ENCODE measurements around the gene TRIM26. TPM values are rescaled to one million over a fixed set of nuclear protein-coding genes. Genes with fewer than 3 reads are reported as not detected.

The TRIM26 gene
- total and polyA plus RNA-seq, 11 donors: 15.1 to 37.4 (median 24.5) TPM

- H3K4me3 ChIP-seq: no peak overlapping the region
- ATAC-seq: peak; percentile 32 to 56 (median 52)
- 25 to 42% (median 30%) methylated on average over 11 of the region's 11 CpGs for WGBS, 4 donors
Observed at GRCh38 chr6:30206799-30207618, 6.2 kb downstream of the TRIM26 start.

GRCh38 chr6:30206152-30206551 lies 7.1 kb downstream of the TRIM26 start:
- Histone ChIP-seq H3K36me3 (peaks cover 0 to 16% (median 0%) of the 10 kb centered on the region in 9 donors), H3K4me3 (no peak overlapping the region), H3K27ac (peak overlapping the region in 2 of 12 donors; percentile 44 to 76), H3K9me3 (no peaks in the 10 kb centered on the region), H3K27me3 (no peaks in the 10 kb centered on the region), H3K4me1 (peaks cover 9 to 85% (median 42%) of the 10 kb centered on the region in 12 donors)
- DNase-seq: no peak
- intact Hi-C loops (cut with DNase I): no loop called here
- no peak for TF ChIP-seq POLR2A (IDR thresholded peaks at IDR 0.05)
- no peak for TF ChIP-seq CTCF (IDR thresholded peaks at IDR 0.05)
- 73 to 84% (median 78%) methylated on average over 7 of the region's 7 CpGs for WGBS, 4 donors
- ATAC-seq: peak in 1 of 4 donors; percentile 8

More at GRCh38 chr6:30206799-30207618, 6.2 kb downstream of the TRIM26 start:
- intact Hi-C loops (cut with DNase I): no loop called here
- Histone ChIP-seq H3K36me3 (peaks cover 0 to 14% (median 0%) of the 10 kb centered on the region in 9 donors), H3K9me3 (no peaks in the 10 kb centered on the region), H3K4me1 (peaks cover 9 to 85% (median 48%) of the 10 kb centered on the region in 12 donors), H3K27me3 (no peaks in the 10 kb centered on the region), H3K27ac (peak overlapping the region in 11 of 12 donors; percentile 10 to 76 (median 44))
- TF ChIP-seq POLR2A (IDR thresholded peaks at IDR 0.05) (no peak), CTCF (IDR thresholded peaks at IDR 0.05) (no peak)
- DNase-seq: no peak

GRCh38 chr6:30204116-30204515 lies 9.1 kb downstream of the TRIM26 start:
- DNase-seq (no peak), ATAC-seq (no peak)
- WGBS, 4 donors: 95 to 100% (median 98%) methylated on average over 1 of the region's 1 CpG
- no peak overlapping the region for H3K27ac ChIP-seq
- intact Hi-C loops (cut with DNase I): no loop called here
- no peaks in the 10 kb centered on the region for H3K27me3 ChIP-seq
- no peak for TF ChIP-seq POLR2A (IDR thresholded peaks at IDR 0.05)
- TF ChIP-seq CTCF (IDR thresholded peaks at IDR 0.05): no peak
- H3K36me3 ChIP-seq: peaks cover 0 to 32% (median 15%) of the 10 kb centered on the region in 9 donors
- H3K4me1 ChIP-seq: peaks cover 9 to 75% (median 30%) of the 10 kb centered on the region in 12 donors
- no peaks in the 10 kb centered on the region for H3K9me3 ChIP-seq
- H3K4me3 ChIP-seq: no peak overlapping the region

- ATAC-seq (no peak), DNase-seq (no peak)
- TF ChIP-seq POLR2A (IDR thresholded peaks at IDR 0.05) (no peak), CTCF (IDR thresholded peaks at IDR 0.05) (no peak)
- 80 to 90% (median 88%) methylated on average over 4 of the region's 4 CpGs for WGBS, 4 donors
- Histone ChIP-seq H3K27me3 (no peaks in the 10 kb centered on the region), H3K36me3 (peaks cover 0 to 49% (median 33%) of the 10 kb centered on the region in 9 donors), H3K9me3 (no peaks in the 10 kb centered on the region), H3K27ac (no peak overlapping the region), H3K4me1 (peaks cover 6 to 59% (median 21%) of the 10 kb centered on the region in 12 donors), H3K4me3 (no peak overlapping the region)
- intact Hi-C loops (cut with DNase I): no loop called here
Observed at GRCh38 chr6:30202366-30202765, 10.8 kb downstream of the TRIM26 start.
